HG03432 (cell line): ENCODE measurements around the gene DPY19L3.
"Not testable (repeated sequence)": the region's sequence is repeated elsewhere in the genome, so short reads cannot be mapped to it uniquely, and the experiment has no call there.

Experiments used
- ATAC-seq: cut with Tn5 transposase; IDR thresholded peaks from one replicate; pipeline ENCODE4 v1.9.1; 2021; ENCODE audit warnings: mild to moderate bottlenecking, moderate library complexity; ENCODE audit not compliant: unreplicated experiment

The DPY19L3 gene

DNA sequence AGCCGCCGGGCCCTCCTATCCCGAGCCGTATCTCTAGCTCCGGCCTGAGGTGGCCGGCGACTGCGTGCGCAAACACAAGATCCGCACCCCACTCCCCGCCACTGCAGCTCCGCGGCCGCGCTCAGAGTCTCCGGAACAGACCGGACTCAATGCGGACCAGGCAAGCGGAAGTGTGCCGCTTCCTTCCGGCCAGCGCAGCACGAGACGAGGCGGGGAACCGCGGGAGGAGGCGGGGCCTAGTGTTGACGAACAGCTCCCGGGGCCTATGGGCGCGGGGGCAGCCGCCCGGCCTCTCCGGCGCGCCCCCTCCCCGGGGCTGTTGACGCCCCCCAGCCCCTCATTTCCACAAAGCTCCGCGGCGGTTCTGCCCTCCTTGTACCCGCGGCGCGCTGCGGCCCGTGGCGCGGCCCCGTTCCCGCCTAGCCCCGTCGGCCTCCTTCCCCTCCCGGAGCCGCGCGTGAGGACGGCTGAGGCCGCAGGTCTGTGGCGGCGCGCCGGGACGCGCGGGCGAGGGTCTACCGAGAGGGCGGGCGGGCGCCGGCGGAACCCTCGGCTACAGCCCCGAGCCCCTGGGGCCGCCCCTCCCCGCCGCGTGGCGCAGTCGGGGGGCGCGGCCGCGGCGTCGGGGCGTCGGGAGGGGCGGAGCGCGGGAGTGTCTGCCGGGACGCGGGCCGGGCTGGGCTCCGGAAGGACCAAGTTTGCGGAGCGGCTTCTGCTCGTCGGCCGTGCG, at the start of gene DPY19L3:
Gene DPY19L3 (plus strand): TSS at position 340 of the 730 bp plus-strand sequence. CDS start 2,484 bp downstream, outside the sequence.
- peak; percentile 96 for ATAC-seq

DNA sequence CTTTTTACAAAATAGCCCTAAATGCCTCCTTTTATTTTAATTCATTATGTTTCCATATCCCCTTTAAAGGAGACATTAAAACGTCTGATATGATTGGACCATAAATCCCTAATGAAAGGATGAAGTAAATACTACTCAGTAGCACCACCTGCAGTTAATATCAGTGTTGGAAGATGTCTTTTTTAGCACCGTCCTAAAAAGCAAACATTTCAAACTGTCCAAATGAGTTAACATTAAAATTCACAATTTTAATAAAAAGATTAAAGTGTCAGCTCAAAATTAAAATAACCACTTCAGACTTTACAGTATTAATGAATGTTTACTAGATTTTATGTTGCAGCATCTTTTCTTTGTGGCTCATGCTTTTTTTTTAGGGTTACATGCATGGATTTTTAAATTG, 47.9 kb upstream of the DPY19L3 start:
- no peak for ATAC-seq

- ATAC-seq, result no peak
Observed at GRCh38 chr19:32358321-32358720, 47.2 kb upstream of the DPY19L3 start.

GRCh38 chr19:32359581-32359980, 46.0 kb upstream of the DPY19L3 start:
- ATAC-seq, result no peak

DNA sequence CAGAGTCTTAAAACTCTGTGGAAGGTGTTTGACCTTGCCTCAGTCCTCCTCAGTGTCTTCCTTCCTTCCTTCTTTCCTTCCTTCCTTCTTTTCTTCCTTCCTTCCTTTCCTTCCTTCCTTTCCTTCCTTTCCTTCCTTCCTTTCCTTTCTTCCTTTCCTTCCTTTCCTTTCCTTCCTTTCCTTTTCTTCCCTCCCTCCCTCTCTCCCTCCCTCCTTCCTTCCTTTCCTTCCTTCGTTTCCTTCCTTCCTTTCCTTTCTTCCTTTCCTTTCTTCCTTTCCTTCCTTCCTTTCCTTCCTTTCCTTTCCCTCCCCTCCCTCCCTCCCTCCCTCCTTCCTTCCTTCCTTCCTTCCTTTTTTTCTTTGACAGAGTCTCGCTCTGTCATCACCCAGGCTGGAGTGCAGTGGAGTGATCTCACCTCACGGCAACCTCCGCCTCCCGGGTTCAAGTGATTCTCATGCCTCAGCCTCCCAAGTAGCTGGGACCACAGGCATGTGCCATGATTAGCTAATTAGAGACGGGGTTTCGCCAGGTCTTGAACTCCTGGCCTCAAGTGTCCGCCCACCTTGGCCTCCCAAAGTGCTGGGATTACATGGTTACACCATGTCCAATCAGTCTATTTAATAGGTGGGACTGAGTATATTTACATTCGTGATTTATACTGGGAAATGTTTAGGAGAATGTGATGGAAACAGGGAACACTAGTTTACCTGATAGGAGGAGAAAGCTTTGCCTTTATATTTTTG, 43.8 kb upstream of the DPY19L3 start:
- ATAC-seq, result no peak

GRCh38 chr19:32362318-32362691, 43.3 kb upstream of the DPY19L3 start:
- ATAC-seq, result no peak

- no peak for ATAC-seq
Observed at GRCh38 chr19:32363175-32363574, 42.4 kb upstream of the DPY19L3 start.

DNA sequence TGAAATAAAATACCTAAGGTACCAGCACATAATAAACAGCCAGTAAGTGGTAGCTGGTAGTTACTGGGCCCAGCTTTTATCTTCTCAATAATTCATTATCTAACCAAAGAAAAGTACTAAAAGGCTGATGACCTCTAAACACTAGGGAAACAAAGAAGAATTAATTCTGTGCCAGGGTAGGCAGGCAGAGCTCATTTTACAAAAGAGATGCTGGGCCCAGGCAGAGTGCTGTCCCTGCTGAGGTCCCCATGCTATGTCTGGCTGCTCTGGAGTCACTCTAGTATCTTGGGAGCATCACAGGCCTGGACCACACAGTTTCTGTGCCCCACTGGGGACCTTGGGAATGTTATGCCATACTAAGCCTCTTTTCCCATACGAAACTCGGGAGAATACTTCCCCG, 41.9 kb upstream of the DPY19L3 start:
- ATAC-seq, result no peak

- no peak for ATAC-seq
Observed at GRCh38 chr19:32364040-32364439, 41.5 kb upstream of the DPY19L3 start.

GRCh38 chr19:32367063-32367462, 38.5 kb upstream of the DPY19L3 start:
- no peak for ATAC-seq

DNA sequence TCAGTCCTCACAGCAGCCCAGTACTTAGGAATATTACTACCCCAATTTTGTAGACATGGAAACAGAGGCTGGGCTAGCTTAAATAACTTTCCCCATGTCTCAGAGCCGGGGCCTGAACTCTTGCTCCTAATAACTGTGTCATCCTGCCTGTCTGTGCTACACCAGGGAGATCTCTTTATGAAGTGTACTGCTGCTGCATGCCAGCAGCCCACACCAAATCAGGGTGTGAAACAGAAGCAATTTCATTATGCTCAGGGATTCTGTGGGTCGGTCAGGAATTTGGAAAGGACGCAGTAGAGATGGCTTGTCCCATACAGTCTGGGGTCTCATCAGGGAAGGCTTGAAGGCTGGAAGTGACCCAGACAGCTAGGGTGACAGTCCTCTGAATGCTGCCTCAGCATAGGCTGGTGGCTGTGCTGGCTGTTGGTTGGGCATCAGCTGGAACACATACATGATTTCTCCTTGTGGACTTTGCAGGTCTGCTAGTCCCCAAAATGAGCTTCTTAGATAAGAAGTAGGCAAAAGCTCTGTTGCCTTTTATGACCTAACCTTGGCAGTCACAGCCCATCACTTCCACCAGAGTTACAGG, 37.5 kb upstream of the DPY19L3 start:
- no peak for ATAC-seq

- no peak for ATAC-seq
Observed at GRCh38 chr19:32368787-32369186, 36.8 kb upstream of the DPY19L3 start.

DNA sequence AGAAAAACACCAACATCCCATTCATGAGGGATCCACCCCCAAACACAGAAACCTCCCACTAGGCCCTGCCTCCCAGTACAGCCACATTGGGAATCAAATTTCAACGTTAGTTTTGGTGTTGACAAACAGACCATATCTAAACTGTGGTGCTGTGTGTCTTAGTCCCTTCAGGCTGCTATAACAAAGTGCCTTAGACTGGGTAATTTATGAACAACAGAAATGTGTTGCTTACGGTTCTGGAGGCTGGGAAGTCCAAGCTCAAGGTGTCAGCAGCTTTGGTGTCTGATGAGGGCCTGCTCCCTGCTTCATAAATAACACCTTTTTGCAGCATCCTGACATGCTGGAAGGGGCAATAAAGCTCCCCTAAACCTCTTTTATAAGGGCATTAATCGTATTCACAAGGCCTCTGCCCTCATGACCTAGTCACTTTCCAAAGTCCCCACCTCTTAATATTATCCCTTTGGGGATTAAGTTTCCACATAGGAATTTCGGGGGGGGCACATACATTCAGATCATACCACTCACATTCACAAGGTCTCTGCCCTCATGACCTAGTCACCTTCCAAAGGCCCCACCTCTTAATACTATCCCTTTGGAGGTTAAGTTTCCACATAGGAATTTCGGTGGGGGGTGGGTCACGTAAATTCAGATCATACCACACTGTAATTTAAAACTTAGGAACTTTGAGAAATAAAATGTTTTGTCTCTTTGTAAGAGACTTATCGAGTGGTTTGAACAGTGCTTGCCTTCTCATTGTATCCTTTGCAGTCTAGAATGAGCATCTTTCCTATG, 32.6 kb upstream of the DPY19L3 start:
- ATAC-seq, result no peak

GRCh38 chr19:32373585-32374295, 31.8 kb upstream of the DPY19L3 start:
- no peak for ATAC-seq

DNA sequence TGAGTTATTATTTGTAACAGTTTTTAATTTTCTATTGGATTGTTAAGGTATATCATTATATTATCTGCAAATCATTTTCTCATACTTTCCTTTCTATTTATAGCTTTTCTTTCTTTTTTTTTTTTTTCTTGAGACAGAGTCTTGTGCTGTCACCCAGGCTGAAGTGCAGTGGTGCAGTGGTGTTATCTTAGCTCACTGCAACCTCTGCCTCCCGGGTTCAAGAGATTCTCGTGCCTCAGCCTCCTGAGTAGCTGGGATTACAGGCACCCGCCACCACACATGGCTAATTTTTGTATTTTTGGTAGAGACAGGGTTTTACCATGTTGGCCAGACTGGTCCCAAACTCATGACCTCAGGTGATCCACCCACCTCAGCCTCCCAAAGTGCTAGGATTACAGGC, 31.2 kb upstream of the DPY19L3 start:
- not testable (repeated sequence) for ATAC-seq

- not testable (repeated sequence) for ATAC-seq
Observed at GRCh38 chr19:32377088-32377487, 28.5 kb upstream of the DPY19L3 start.

DNA sequence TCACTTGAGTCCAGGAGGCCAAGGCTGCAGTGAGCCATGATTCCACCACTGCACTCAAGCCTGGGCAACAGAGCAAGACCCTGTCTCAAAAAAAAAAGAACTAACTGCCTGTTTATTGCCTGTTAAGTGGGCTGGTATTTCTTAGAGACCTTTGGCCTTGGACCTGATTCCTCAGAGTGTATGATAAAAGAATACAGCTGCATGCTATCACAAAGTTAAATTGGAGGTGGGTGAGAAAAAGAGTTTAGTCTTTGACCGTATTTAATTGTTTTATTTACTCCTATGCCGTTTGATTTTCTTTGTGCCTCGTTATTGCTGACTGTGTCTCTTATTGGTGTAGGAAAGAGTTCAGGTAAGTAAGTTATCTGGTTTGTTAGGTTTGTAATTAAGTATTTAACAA, 25.3 kb upstream of the DPY19L3 start:
- no peak for ATAC-seq

DNA sequence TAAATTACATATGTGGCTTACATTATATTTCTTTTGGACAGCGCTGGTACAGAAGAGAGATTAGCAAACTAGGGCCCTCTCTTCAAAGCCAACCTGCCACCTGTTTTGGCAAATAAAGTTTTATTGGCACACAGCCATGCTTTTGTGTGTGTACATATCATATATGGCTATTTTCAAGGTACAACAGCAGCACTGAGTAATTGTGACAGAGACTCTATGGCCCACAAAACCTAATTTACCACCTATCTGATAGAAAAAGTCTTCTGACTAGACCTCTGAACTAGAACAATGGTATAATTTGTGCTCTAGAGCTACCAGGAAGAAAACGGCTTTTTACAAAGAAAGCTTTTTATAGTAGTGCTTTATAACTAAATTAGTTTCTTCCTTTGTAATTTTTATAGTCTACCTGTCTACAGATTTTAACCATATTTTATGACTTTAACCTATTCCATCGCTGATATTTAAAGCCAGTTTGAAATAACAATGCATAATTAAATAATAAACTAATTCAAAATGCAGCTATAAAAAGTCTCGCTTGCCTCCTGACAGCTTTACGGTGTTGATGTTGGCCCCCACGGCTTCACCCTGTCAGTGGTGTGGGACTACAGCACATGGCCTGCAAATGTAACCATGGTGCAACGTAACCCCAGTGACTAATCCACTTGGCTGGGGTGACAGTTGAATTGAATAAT, 17.7 kb upstream of the DPY19L3 start:
- ATAC-seq, result no peak

- ATAC-seq, result no peak
Observed at GRCh38 chr19:32388393-32388855, 17.1 kb upstream of the DPY19L3 start.

DNA sequence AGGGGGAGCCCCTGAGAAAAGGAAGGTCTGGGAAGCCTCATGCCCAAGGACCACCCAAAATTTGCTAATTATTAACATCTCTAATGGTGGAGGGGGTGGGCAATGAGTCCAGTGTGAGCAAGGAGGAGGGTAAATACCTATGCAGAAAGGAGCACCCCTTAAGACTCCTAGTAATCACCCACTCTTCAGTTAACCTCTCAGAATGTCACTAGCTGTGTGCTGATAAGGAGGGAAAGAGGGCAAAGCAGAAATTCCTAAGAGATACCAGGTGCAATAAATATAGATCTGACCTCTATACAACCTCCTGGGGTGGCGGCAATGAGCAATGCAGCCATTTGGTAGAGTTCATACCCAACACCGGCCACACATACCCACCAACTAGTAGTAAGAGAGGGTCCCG, 12.7 kb upstream of the DPY19L3 start:
- ATAC-seq, result no peak
